SK-N-MC (cell line): ENCODE results near the gene CCNA1.

Experiments used
- EZH2 ChIP-seq: fragments of 200-600 bp; sonication (generic); IDR thresholded peaks from one replicate; pipeline ENCODE4 v1.6.1; 2017; ENCODE audit warnings: antibody characterized with exemption
- POLR2AphosphoS5 ChIP-seq: IDR thresholded peaks from 2 replicates; pipeline ENCODE4 v1.6.1; 2012; ENCODE audit warnings: mild to moderate bottlenecking, low read depth, low read length, borderline replicate concordance

DNA sequence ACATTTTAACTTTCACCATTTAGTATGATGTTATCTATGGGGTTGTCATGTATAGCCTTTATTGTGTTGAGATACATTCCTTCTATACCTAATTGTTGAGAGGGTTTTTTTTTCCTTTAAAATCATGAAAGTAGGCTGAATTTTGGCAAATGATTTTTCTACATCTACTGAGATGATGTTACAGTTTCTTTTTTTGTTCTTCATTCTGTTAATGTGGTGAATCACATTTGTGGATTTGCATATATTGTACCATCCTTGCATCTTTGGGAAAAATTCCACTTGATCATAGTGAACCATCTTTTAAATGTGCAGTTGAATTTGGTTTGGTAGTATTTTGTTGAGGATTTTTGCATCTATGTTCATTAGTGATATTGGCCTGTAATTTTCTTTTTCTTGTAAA lies 29.2 kb downstream of the CCNA1 start:
- TF ChIP-seq EZH2 (no peak), POLR2AphosphoS5 (no peak)
